SK-N-SH treated with all-trans-retinoic acid at 6 μM for 48 hours (cell line): Measurements from ENCODE around the gene WNT5A.

ENCODE experiments used
- ATAC-seq: fragments of 200-7000 bp; cut with Tn5 transposase; 3 replicates; pipeline ENCODE4 v1.9.1; 2020; ENCODE audit warnings: mild to moderate bottlenecking, moderate library complexity
- ARNTL ChIP-seq: fragments of 450-650 bp; formaldehyde crosslinking; IDR thresholded peaks from 2 replicates; pipeline ENCODE4 v1.5.0; 2020; ENCODE audit warnings: low read depth, mild to moderate bottlenecking, moderate library complexity, borderline replicate concordance
- BACH2 ChIP-seq: fragments of 250-450 bp; sonication (Bioruptor Pico); IDR thresholded peaks from 2 replicates; pipeline ENCODE4 v1.9.0; 2021; ENCODE audit warnings: mild to moderate bottlenecking, borderline replicate concordance
- ESRRG ChIP-seq: fragments of 250-450 bp; sonication (Bioruptor Pico); IDR thresholded peaks from 2 replicates; pipeline ENCODE4 v1.6.1; 2021; ENCODE audit warnings: mild to moderate bottlenecking
- GLIS3 ChIP-seq: fragments of 250-450 bp; sonication (Bioruptor Pico); IDR thresholded peaks from 2 replicates; pipeline ENCODE4 v1.5.0; 2020; ENCODE audit warnings: mild to moderate bottlenecking, moderate library complexity
- ISL1 ChIP-seq: fragments of 250-450 bp; sonication (Bioruptor Pico); IDR thresholded peaks from 2 replicates; pipeline ENCODE4 v2.1.2; 2022; ENCODE audit warnings: mild to moderate bottlenecking, moderate library complexity
- OSR1 ChIP-seq: fragments of 250-450 bp; sonication (Bioruptor Pico); IDR thresholded peaks from 2 replicates; pipeline ENCODE4 v1.8.0; 2022; ENCODE audit warnings: moderate library complexity, mild to moderate bottlenecking, inconsistent platforms
- RARB ChIP-seq: fragments of 250-450 bp; sonication (Bioruptor Pico); IDR thresholded peaks from 2 replicates; pipeline ENCODE4 v1.8.0; 2021; ENCODE audit warnings: mild to moderate bottlenecking, moderate library complexity
- SNAI2 ChIP-seq: fragments of 250-450 bp; sonication (Bioruptor Pico); IDR thresholded peaks from 2 replicates; pipeline ENCODE4 v1.5.0; 2020; ENCODE audit warnings: mild to moderate bottlenecking, moderate library complexity
- TCF4 ChIP-seq: fragments of 250-450 bp; sonication (Bioruptor Pico); IDR thresholded peaks from 2 replicates; pipeline ENCODE4 v1.8.0; 2021; ENCODE audit warnings: mild to moderate bottlenecking, moderate library complexity, borderline replicate concordance
- TOX ChIP-seq: fragments of 250-450 bp; sonication (Bioruptor Pico); IDR thresholded peaks from 2 replicates; pipeline ENCODE4 v1.8.0; 2021; ENCODE audit warnings: mild to moderate bottlenecking, moderate library complexity, borderline replicate concordance
- ZC3H10 ChIP-seq: fragments of 250-450 bp; sonication (Bioruptor Pico); IDR thresholded peaks from 2 replicates; pipeline ENCODE4 v1.5.1; 2021; ENCODE audit warnings: mild to moderate bottlenecking, moderate library complexity
- ZFP30 ChIP-seq: fragments of 450-650 bp; formaldehyde crosslinking; IDR thresholded peaks from 2 replicates; pipeline ENCODE4 v1.5.0; 2022; ENCODE audit warnings: mild to moderate bottlenecking, moderate library complexity
- ZNF565 ChIP-seq: fragments of 450-650 bp; formaldehyde crosslinking; conservative IDR thresholded peaks from 2 replicates; pipeline ENCODE4 v1.5.0; 2020; ENCODE audit warnings: low read depth, mild to moderate bottlenecking, moderate library complexity
- ZNF70 ChIP-seq: fragments of 450-650 bp; formaldehyde crosslinking; IDR thresholded peaks from 2 replicates; pipeline ENCODE4 v1.5.0; 2020; ENCODE audit warnings: mild to moderate bottlenecking, moderate library complexity
- ZNF8 ChIP-seq: fragments of 450-650 bp; formaldehyde crosslinking; IDR thresholded peaks from 2 replicates; pipeline ENCODE4 v1.5.0; 2020; ENCODE audit warnings: mild to moderate bottlenecking, moderate library complexity
- TF ChIP-seq, protein P1 (sequence below): fragments of 250-450 bp; sonication (Bioruptor Pico); IDR thresholded peaks from 2 replicates; pipeline ENCODE4 v1.5.1; 2020; ENCODE audit warnings: low read depth, mild to moderate bottlenecking, moderate library complexity
- TF ChIP-seq, protein P2 (sequence below): fragments of 250-450 bp; sonication (Bioruptor Pico); IDR thresholded peaks from 2 replicates; pipeline ENCODE4 v1.8.0; 2021; ENCODE audit warnings: low read depth, mild to moderate bottlenecking, moderate library complexity, borderline replicate concordance
- TF ChIP-seq, protein P3 (sequence below): fragments of 250-450 bp; sonication (Bioruptor Pico); IDR thresholded peaks from 2 replicates; pipeline ENCODE4 v1.5.0; 2020; ENCODE audit warnings: mild to moderate bottlenecking, moderate library complexity
- TF ChIP-seq, protein P4 (sequence below): fragments of 250-450 bp; sonication (Bioruptor Pico); IDR thresholded peaks from 2 replicates; pipeline ENCODE4 v1.8.0; 2020; ENCODE audit warnings: mild to moderate bottlenecking, moderate library complexity, borderline replicate concordance
- TF ChIP-seq, protein P5 (sequence below): fragments of 250-450 bp; sonication (Bioruptor Pico); IDR thresholded peaks from 2 replicates; pipeline ENCODE4 v1.5.1; 2021; ENCODE audit warnings: mild to moderate bottlenecking, moderate library complexity

The WNT5A gene

DNA sequence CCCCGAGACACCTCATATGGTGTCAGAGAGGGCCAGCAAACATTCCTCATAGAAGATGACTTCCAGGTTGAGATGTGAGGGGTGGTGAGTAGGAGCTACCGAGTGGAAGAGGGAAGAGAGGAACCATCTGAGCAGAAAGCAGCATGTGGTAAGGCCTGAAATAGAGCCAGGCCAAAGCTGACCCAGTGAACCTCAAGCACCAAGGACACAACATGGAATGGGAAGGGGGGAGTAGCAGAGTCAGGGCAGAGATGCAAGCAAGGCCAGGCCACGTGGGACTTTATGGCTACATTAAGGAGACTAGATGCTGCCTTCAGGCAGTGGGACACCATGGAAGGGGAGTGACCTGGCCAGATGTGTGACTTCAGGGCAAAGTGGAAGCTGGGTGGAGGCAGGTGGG, 38.3 kb upstream of the WNT5A start:
- ATAC-seq: no peak
- TF ChIP-seq, protein P1, sequence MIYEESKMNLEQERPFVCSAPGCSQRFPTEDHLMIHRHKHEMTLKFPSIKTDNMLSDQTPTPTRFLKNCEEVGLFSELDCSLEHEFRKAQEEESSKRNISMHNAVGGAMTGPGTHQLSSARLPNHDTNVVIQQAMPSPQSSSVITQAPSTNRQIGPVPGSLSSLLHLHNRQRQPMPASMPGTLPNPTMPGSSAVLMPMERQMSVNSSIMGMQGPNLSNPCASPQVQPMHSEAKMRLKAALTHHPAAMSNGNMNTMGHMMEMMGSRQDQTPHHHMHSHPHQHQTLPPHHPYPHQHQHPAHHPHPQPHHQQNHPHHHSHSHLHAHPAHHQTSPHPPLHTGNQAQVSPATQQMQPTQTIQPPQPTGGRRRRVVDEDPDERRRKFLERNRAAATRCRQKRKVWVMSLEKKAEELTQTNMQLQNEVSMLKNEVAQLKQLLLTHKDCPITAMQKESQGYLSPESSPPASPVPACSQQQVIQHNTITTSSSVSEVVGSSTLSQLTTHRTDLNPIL (CRISPR knock-in tag): no peak
- TF ChIP-seq ZNF565 (CRISPR knock-in tag) (no peak), SNAI2 (CRISPR knock-in tag) (no peak), ZNF8 (CRISPR knock-in tag) (no peak)

DNA sequence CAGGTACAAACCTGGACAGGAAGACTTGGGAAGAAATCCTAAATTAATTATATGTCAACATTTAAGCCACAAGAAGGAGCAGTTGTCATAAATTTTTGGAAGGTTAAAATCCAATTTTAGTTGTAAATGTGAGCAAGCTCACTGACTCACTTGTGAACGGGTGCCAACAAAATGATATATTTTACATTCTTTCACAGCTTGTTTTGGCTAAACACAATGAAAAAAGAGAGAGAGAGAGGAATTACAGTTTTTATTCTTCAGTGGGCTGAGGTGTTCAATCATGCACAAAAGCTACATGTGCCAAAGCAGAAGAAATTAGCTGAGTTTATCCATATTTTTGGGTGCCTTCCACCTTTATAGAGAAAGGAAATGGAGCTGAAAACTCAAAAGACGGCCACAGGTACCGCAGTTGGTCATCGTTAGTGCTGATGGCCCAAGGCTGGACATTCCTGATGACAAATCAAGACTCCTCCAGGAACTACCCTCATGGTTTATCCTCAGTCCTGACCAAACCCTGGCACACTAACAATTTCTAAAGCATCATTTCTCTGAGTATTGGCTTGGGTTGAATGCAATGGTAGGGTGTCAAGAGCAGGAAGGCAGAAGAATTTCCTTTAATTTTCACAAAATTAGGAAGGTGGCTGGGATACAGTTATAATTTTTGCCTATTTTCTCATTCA, 37.6 kb upstream of the WNT5A start:
- ATAC-seq: peak; percentile 68
- TF ChIP-seq, protein P2, sequence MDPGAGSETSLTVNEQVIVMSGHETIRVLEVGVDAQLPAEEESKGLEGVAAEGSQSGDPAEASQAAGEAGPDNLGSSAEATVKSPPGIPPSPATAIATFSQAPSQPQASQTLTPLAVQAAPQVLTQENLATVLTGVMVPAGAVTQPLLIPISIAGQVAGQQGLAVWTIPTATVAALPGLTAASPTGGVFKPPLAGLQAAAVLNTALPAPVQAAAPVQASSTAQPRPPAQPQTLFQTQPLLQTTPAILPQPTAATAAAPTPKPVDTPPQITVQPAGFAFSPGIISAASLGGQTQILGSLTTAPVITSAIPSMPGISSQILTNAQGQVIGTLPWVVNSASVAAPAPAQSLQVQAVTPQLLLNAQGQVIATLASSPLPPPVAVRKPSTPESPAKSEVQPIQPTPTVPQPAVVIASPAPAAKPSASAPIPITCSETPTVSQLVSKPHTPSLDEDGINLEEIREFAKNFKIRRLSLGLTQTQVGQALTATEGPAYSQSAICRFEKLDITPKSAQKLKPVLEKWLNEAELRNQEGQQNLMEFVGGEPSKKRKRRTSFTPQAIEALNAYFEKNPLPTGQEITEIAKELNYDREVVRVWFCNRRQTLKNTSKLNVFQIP: no peak
- TF ChIP-seq ARNTL: no peak
- no peak for TF ChIP-seq ZC3H10 (CRISPR knock-in tag)
- TF ChIP-seq ISL1 (CRISPR knock-in tag): peak; percentile 40; the same call in 1 of the 2 replicates
- TF ChIP-seq OSR1 (CRISPR knock-in tag): no peak
- TF ChIP-seq SNAI2 (CRISPR knock-in tag): no peak

DNA sequence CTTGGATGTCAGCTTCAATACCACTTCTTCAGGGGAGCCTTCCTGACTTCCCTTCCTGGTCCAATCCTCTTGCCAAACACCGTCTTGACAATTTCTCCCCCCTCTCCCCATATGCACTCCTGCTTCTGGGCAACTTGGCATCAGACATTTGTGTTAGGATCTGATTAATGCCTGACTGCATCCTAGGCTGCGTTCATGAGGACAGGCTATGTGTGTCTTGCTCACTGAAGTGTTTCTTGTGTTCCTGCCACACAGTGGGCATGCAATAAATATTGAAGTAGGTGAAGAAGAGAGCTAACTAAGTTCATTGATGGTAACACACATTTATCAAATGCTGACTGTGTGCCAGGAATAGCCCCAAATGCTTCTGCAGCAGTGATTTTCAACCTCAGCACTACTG, 36.4 kb upstream of the WNT5A start:
- ATAC-seq: no peak
- TF ChIP-seq SNAI2 (CRISPR knock-in tag): no peak
- TF ChIP-seq, protein P3, sequence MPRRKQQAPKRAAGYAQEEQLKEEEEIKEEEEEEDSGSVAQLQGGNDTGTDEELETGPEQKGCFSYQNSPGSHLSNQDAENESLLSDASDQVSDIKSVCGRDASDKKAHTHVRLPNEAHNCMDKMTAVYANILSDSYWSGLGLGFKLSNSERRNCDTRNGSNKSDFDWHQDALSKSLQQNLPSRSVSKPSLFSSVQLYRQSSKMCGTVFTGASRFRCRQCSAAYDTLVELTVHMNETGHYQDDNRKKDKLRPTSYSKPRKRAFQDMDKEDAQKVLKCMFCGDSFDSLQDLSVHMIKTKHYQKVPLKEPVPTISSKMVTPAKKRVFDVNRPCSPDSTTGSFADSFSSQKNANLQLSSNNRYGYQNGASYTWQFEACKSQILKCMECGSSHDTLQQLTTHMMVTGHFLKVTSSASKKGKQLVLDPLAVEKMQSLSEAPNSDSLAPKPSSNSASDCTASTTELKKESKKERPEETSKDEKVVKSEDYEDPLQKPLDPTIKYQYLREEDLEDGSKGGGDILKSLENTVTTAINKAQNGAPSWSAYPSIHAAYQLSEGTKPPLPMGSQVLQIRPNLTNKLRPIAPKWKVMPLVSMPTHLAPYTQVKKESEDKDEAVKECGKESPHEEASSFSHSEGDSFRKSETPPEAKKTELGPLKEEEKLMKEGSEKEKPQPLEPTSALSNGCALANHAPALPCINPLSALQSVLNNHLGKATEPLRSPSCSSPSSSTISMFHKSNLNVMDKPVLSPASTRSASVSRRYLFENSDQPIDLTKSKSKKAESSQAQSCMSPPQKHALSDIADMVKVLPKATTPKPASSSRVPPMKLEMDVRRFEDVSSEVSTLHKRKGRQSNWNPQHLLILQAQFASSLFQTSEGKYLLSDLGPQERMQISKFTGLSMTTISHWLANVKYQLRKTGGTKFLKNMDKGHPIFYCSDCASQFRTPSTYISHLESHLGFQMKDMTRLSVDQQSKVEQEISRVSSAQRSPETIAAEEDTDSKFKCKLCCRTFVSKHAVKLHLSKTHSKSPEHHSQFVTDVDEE (CRISPR knock-in tag): no peak
- no peak for TF ChIP-seq RARB
- no peak for TF ChIP-seq ZFP30 (CRISPR knock-in tag)
- TF ChIP-seq TOX (CRISPR knock-in tag): no peak

DNA sequence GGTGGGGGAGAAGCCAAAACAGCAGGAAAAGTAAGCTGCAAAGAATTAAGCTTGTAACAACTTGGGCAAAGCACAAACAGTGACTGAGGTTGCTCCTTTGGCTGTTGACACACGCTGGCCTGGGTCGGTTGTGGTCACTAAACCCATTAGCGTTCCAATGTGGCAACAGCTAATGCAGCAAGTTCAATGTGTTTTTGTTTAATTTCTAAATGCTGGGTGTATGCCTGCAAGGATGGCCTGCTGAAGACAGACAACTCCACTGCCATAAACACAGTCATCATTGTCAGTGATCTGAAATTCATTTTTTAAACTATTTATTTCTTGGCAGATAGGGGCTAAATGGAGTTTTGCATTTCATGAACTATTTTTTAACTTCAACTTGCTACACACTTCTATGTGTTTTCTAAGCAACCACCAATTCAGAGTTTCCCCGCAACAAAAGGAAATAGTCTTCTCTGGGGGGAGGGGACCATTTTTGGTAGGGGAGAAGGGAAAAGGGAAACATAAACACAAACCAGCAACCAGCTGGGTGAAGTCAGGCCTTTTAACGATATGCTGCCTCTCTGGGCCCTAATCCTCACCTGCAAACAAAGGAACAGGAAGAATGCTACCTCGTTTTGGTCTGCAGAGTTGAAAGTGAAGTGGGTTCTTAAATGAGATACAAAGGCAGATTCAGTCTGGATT, 34.8 kb upstream of the WNT5A start:
- no peak for TF ChIP-seq SNAI2 (CRISPR knock-in tag)
- TF ChIP-seq, protein P4, sequence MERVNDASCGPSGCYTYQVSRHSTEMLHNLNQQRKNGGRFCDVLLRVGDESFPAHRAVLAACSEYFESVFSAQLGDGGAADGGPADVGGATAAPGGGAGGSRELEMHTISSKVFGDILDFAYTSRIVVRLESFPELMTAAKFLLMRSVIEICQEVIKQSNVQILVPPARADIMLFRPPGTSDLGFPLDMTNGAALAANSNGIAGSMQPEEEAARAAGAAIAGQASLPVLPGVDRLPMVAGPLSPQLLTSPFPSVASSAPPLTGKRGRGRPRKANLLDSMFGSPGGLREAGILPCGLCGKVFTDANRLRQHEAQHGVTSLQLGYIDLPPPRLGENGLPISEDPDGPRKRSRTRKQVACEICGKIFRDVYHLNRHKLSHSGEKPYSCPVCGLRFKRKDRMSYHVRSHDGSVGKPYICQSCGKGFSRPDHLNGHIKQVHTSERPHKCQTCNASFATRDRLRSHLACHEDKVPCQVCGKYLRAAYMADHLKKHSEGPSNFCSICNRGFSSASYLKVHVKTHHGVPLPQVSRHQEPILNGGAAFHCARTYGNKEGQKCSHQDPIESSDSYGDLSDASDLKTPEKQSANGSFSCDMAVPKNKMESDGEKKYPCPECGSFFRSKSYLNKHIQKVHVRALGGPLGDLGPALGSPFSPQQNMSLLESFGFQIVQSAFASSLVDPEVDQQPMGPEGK (CRISPR knock-in tag): no peak
- no peak for TF ChIP-seq ZNF70 (CRISPR knock-in tag)
- TF ChIP-seq TOX (CRISPR knock-in tag): no peak
- ATAC-seq: no peak

DNA sequence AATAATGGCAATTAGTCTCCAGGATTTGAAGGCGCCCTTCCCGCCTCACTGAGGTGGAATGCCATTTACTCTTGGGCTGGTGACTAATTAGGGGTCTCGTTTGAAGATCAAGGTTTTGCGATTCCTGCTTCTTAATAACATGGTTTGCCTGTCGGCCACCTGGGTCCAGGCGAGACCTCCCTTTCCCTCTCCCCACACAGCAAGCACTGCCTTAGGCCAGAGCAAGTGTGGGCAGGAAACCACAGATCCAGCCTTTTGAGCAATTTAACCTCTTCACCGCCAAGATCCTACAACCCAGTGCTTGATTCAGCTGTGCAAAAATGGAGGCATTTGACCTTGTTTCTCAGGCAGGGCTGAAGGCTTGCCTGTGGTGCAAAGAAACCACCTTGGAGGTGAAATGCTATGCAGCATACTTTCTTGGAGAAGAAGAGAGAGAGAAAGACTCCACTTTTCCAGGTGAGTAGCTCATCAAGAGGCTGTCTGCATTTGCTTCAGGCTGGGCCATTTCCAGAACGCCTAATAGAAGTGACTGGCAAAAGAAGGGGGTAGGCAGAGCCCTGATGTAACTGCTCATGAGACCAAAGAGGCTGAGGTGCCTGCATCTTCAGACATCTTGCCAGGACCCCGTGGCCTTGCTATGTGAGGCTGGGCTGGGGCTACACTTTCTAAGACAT, 34.1 kb upstream of the WNT5A start:
- ATAC-seq: no peak
- TF ChIP-seq ISL1 (CRISPR knock-in tag): no peak
- TF ChIP-seq TOX (CRISPR knock-in tag): no peak
- no peak for TF ChIP-seq TCF4
- no peak for TF ChIP-seq ESRRG (CRISPR knock-in tag)
- TF ChIP-seq GLIS3 (CRISPR knock-in tag): no peak
- TF ChIP-seq, protein P2: no peak
- TF ChIP-seq ARNTL: no peak
- no peak for TF ChIP-seq BACH2 (CRISPR knock-in tag)
- TF ChIP-seq, protein P5, sequence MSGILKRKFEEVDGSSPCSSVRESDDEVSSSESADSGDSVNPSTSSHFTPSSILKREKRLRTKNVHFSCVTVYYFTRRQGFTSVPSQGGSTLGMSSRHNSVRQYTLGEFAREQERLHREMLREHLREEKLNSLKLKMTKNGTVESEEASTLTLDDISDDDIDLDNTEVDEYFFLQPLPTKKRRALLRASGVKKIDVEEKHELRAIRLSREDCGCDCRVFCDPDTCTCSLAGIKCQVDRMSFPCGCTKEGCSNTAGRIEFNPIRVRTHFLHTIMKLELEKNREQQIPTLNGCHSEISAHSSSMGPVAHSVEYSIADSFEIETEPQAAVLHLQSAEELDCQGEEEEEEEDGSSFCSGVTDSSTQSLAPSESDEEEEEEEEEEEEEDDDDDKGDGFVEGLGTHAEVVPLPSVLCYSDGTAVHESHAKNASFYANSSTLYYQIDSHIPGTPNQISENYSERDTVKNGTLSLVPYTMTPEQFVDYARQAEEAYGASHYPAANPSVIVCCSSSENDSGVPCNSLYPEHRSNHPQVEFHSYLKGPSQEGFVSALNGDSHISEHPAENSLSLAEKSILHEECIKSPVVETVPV: no peak
